Measurements from ENCODE around the gene SLC25A26. TPM values are rescaled to one million over a fixed set of nuclear protein-coding genes. Genes with fewer than 3 reads are reported as not detected.
A peak's percentile ranks its signal among the peaks of the same experiment; 100 is the strongest.

The SLC25A26 gene, protein sequence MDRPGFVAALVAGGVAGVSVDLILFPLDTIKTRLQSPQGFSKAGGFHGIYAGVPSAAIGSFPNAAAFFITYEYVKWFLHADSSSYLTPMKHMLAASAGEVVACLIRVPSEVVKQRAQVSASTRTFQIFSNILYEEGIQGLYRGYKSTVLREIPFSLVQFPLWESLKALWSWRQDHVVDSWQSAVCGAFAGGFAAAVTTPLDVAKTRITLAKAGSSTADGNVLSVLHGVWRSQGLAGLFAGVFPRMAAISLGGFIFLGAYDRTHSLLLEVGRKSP
- 10 to 100 TPM; 19.3 to 31.4 (median 31.1) TPM for total RNA-seq

- Mint-ChIP-seq H3K36me3 (ENCODE audit: insufficient read depth) (peaks cover 26% of the 10 kb centered on the region), H3K9me3 (no peaks in the 10 kb centered on the region), H3K4me3 (peak within 1 kb of the TSS; percentile 99), H3K27me3 (ENCODE audit: low read depth) (peaks cover 4% of the 10 kb centered on the region), H3K4me1 (ENCODE audit: low read depth) (peaks cover 48% of the 10 kb centered on the region)
- ATAC-seq, result peak; percentile 94
- peak; percentile 95 for DNase-seq
These were observed at the start of gene SLC25A26 for GRCh38 chr3:66220602-66221377. SLC25A26 (plus strand) TSS chr3:66221001; CDS start chr3:66221095, 94 bp downstream.

- Mint-ChIP-seq H3K4me1 (ENCODE audit: low read depth) (no peaks in the 10 kb centered on the region), H3K4me3 (no peak overlapping the region), H3K36me3 (ENCODE audit: insufficient read depth) (no peaks in the 10 kb centered on the region), H3K27me3 (ENCODE audit: low read depth) (peaks cover 3% of the 10 kb centered on the region), H3K9me3 (no peaks in the 10 kb centered on the region)
- ATAC-seq (no peak), DNase-seq (no peak)
These were observed 48.4 kb upstream of the SLC25A26 start for GRCh38 chr3:66172394-66172793.

- Mint-ChIP-seq H3K36me3 (ENCODE audit: insufficient read depth) (no peaks in the 10 kb centered on the region), H3K9me3 (no peaks in the 10 kb centered on the region), H3K27me3 (ENCODE audit: low read depth) (peaks cover 3% of the 10 kb centered on the region), H3K4me3 (no peak overlapping the region), H3K4me1 (ENCODE audit: low read depth) (no peaks in the 10 kb centered on the region)
- ATAC-seq (no peak), DNase-seq (no peak)
These were observed 43.8 kb upstream of the SLC25A26 start for GRCh38 chr3:66177026-66177425.

DNA sequence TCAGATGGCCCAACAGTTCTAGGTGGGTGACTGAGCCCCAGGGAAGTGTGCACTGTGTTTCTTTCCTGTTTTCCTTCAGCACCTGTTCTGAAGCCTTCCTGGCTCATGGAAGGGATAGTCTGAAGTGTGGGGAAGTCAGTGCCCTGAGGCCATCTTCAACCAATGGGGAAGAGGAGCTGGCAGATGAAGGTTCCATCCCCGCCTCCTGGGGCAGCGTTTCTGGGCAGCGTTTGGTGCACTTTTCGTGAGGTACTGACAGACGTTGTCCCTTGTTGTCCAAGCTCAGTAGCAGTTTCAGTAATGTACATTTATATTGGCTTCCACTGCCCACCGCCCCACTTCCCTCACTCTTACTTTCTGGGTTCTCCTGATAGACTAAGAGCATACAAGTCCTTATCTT lies 42.6 kb upstream of the SLC25A26 start:
- Mint-ChIP-seq H3K4me1 (ENCODE audit: low read depth) (no peaks in the 10 kb centered on the region), H3K36me3 (ENCODE audit: insufficient read depth) (no peaks in the 10 kb centered on the region), H3K27me3 (ENCODE audit: low read depth) (no peaks in the 10 kb centered on the region), H3K4me3 (no peak overlapping the region), H3K9me3 (no peaks in the 10 kb centered on the region)
- DNase-seq (no peak), ATAC-seq (no peak)

- ATAC-seq, result no peak
- Mint-ChIP-seq H3K36me3 (ENCODE audit: insufficient read depth) (no peaks in the 10 kb centered on the region), H3K4me3 (no peak overlapping the region), H3K27me3 (ENCODE audit: low read depth) (no peaks in the 10 kb centered on the region), H3K9me3 (no peaks in the 10 kb centered on the region), H3K4me1 (ENCODE audit: low read depth) (no peaks in the 10 kb centered on the region)
- no peak for DNase-seq
These were observed 41.0 kb upstream of the SLC25A26 start for GRCh38 chr3:66179793-66180192.

GRCh38 chr3:66181764-66182163 lies 39.0 kb upstream of the SLC25A26 start:
- no peak for ATAC-seq
- Mint-ChIP-seq H3K4me1 (ENCODE audit: low read depth) (no peaks in the 10 kb centered on the region), H3K27me3 (ENCODE audit: low read depth) (peaks cover 2% of the 10 kb centered on the region)

DNA sequence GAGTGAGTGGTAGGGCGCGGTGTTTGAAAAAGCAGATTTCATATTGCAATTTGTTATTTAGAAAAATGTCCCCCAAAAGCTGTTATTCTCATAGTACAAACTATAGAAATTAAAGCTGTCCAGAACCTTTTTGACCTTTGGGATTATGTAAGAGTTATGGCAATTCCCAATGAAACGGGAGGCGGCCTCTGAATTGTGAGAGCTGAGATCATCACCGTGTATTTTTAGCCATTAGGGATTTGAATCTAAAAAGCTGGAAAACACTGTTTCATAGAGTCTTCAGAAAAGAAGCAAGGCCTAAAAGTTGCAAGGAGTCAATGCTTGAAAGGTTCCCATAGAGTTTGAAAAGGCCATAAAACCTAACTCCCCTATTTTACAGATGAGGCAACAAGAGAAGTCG lies 38.6 kb upstream of the SLC25A26 start:
- no peak for DNase-seq
- Mint-ChIP-seq H3K36me3 (ENCODE audit: insufficient read depth) (no peaks in the 10 kb centered on the region), H3K4me1 (ENCODE audit: low read depth) (no peaks in the 10 kb centered on the region), H3K9me3 (no peaks in the 10 kb centered on the region), H3K4me3 (no peak overlapping the region), H3K27me3 (ENCODE audit: low read depth) (peaks cover 2% of the 10 kb centered on the region)
- no peak for ATAC-seq

More at GRCh38 chr3:66181764-66182163, 39.0 kb upstream of the SLC25A26 start:
- no peaks in the 10 kb centered on the region for H3K9me3 Mint-ChIP-seq
- H3K36me3 Mint-ChIP-seq (ENCODE audit: insufficient read depth), result no peaks in the 10 kb centered on the region
- H3K4me3 Mint-ChIP-seq, result no peak overlapping the region
- no peak for DNase-seq

DNA sequence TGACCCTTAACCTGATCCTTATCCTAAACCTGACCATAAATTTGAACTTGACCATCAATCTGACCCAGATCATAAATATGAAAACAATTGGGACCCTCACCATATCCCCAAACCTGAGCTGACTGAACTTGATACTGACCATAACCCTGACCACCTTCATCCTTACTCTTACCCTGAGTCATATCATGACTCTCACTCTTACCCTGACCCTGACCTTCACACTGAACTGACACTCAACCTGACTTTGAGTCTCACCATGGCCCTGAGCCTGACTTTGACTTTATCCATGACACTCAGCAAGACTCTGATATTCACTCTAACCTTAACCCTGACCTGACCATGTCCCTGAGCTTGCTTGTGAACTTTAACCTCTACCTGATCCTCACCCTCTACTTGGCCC lies 34.3 kb upstream of the SLC25A26 start:
- ATAC-seq (no peak), DNase-seq (no peak)
- peaks cover 7% of the 10 kb centered on the region for H3K27me3 Mint-ChIP-seq (ENCODE audit: low read depth)
- H3K36me3 Mint-ChIP-seq (ENCODE audit: insufficient read depth), result no peaks in the 10 kb centered on the region
- H3K4me1 Mint-ChIP-seq (ENCODE audit: low read depth), result no peaks in the 10 kb centered on the region
- H3K4me3 Mint-ChIP-seq, result no peak overlapping the region
- H3K9me3 Mint-ChIP-seq, result no peaks in the 10 kb centered on the region

GRCh38 chr3:66195347-66195783 lies 25.4 kb upstream of the SLC25A26 start:
- ATAC-seq, result peak; percentile 46 to 48
- Mint-ChIP-seq H3K9me3 (no peaks in the 10 kb centered on the region), H3K4me1 (ENCODE audit: low read depth) (peaks cover 2% of the 10 kb centered on the region), H3K27me3 (ENCODE audit: low read depth) (peaks cover 28% of the 10 kb centered on the region), H3K36me3 (ENCODE audit: insufficient read depth) (no peaks in the 10 kb centered on the region), H3K4me3 (no peak overlapping the region)
- DNase-seq, result no peak

GRCh38 chr3:66196633-66197032 lies 24.2 kb upstream of the SLC25A26 start:
- no peak for DNase-seq
- Mint-ChIP-seq H3K36me3 (ENCODE audit: insufficient read depth) (no peaks in the 10 kb centered on the region), H3K4me3 (no peak overlapping the region), H3K4me1 (ENCODE audit: low read depth) (peaks cover 2% of the 10 kb centered on the region), H3K27me3 (ENCODE audit: low read depth) (peaks cover 28% of the 10 kb centered on the region), H3K9me3 (no peaks in the 10 kb centered on the region)
- no peak for ATAC-seq

DNA sequence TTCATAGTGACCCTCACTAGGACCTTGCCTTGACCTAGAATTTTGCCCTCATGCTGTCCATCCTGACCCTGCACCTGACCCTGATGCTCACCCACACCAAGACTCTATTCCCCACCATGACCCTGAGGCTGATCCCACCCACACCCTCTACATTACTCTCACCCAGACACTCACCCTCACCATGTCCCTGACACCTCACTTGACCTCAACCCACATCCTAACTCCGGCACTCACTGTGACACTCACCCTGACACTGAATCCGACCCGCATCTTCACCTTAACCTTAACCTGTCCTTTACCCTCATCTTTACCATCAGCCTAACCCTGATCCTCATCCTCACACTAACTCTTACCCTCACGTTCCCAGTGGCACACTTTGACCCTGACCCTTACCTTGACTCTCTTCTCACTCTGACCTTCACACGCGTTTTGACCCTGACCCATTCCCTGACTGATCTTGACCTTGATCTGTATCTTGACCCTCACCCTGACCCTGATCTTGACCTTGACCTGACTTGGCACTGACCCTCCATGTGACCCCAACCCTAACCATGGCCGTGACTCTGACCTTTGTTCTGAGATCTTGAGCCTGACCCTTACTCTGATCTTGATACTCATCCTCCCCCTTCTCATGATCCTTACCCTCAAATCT lies 22.2 kb upstream of the SLC25A26 start:
- no peak for DNase-seq
- no peaks in the 10 kb centered on the region for H3K9me3 Mint-ChIP-seq
- peaks cover 2% of the 10 kb centered on the region for H3K4me1 Mint-ChIP-seq (ENCODE audit: low read depth)
- peaks cover 32% of the 10 kb centered on the region for H3K27me3 Mint-ChIP-seq (ENCODE audit: low read depth)
- no peaks in the 10 kb centered on the region for H3K36me3 Mint-ChIP-seq (ENCODE audit: insufficient read depth)
- no peak for ATAC-seq
- H3K4me3 Mint-ChIP-seq, result no peak overlapping the region

DNA sequence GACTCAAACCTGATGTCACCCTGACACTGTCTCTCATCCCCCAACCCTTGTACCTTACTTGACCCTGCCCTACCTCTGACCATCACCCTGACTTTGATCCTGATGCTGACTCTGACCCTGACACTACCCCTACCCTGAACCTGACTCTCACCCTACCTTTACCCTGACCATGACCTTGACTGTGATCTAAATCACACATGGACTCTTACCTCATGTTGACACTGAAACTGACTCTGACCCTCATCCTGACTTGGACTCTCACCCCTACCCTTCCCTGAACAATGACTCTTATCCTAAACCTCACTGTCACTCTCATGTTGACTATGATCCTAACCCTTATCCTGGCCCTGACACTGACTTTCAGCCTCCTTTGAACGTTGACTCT lies 21.7 kb upstream of the SLC25A26 start:
- Mint-ChIP-seq H3K27me3 (ENCODE audit: low read depth) (peaks cover 36% of the 10 kb centered on the region), H3K4me3 (no peak overlapping the region), H3K9me3 (no peaks in the 10 kb centered on the region), H3K36me3 (ENCODE audit: insufficient read depth) (no peaks in the 10 kb centered on the region), H3K4me1 (ENCODE audit: low read depth) (peaks cover 2% of the 10 kb centered on the region)
- ATAC-seq (no peak), DNase-seq (no peak)

GRCh38 chr3:66200147-66200546 lies 20.7 kb upstream of the SLC25A26 start:
- no peak for ATAC-seq
- H3K9me3 Mint-ChIP-seq, result no peaks in the 10 kb centered on the region
- no peak overlapping the region for H3K4me3 Mint-ChIP-seq
- no peaks in the 10 kb centered on the region for H3K36me3 Mint-ChIP-seq (ENCODE audit: insufficient read depth)
- H3K27me3 Mint-ChIP-seq (ENCODE audit: low read depth), result peaks cover 37% of the 10 kb centered on the region
- peaks cover 2% of the 10 kb centered on the region for H3K4me1 Mint-ChIP-seq (ENCODE audit: low read depth)
- no peak for DNase-seq

- ATAC-seq (no peak), DNase-seq (no peak)
- Mint-ChIP-seq H3K9me3 (no peaks in the 10 kb centered on the region), H3K4me3 (no peak overlapping the region), H3K4me1 (ENCODE audit: low read depth) (no peaks in the 10 kb centered on the region), H3K36me3 (ENCODE audit: insufficient read depth) (no peaks in the 10 kb centered on the region), H3K27me3 (ENCODE audit: low read depth) (peaks cover 31% of the 10 kb centered on the region)
These were observed 20.0 kb upstream of the SLC25A26 start for GRCh38 chr3:66200786-66201185.
